Esophagus squamous epithelium (tissue), 5 donors: ENCODE data around the gene TBX6. TPM values are rescaled to one million over a fixed set of nuclear protein-coding genes. Genes with fewer than 3 reads are reported as not detected.

Experiments
- DNase-seq: peaks from one replicate; lab custom pipeline; 2025; lab: John Stamatoyannopoulos, UW
- H3K27ac ChIP-seq, 4 donors: fragments of 200-600 bp; sonication (generic); one replicate each; pipeline ENCODE4 v1.5.1; 2016 to 2019; ENCODE audit warnings: mild to moderate bottlenecking in 1 of 4
- H3K27me3 ChIP-seq, 4 donors: fragments of 200-600 bp; sonication (generic); 1 replicate in 3 of 4; 2 replicates in 1 of 4; pipeline versions ENCODE4 v1.5.1 to v1.6.0; 2017 to 2021; ENCODE audit warnings: antibody characterized with exemption in 1 of 4
- H3K36me3 ChIP-seq, 3 donors: fragments of 200-600 bp; sonication (generic); one replicate each; pipeline ENCODE4 v1.5.1; 2016 to 2019
- H3K4me1 ChIP-seq, 3 donors: fragments of 200-600 bp; sonication (generic); one replicate each; pipeline ENCODE4 v1.5.1; 2017 to 2019
- H3K4me3 ChIP-seq, 4 donors: fragments of 200-600 bp; sonication (generic); 1 replicate in 3 of 4; 2 replicates in 1 of 4; pipeline ENCODE4 v1.5.1; 2016 to 2019; ENCODE audit warnings: mild to moderate bottlenecking in 2 of 4, moderate library complexity in 1 of 4
- H3K9me3 ChIP-seq, 3 donors: fragments of 200-600 bp; sonication (generic); one replicate each; pipeline ENCODE4 v1.5.1; 2016 to 2019
- POLR2A ChIP-seq, 4 donors: fragments of 450-650 bp; IDR thresholded peaks; one replicate each; pipeline ENCODE4 v1.6.1; 2017; ENCODE audit warnings: antibody characterized with exemption in 4 of 4, mild to moderate bottlenecking in 4 of 4, moderate library complexity in 3 of 4
- WGBS, 2 donors: methylation state at CpG; one replicate each; pipeline ENCODE4 v1.1.5; 2018; 5-methylcytosine and 5-hydroxymethylcytosine counted together
- intact Hi-C: fragments of 100-400 bp; cut with DNase I; formaldehyde crosslinking; loops from one replicate; pipeline ENCODE4 v1.15.0; 2022
- total RNA-seq, 4 donors: library from RNA; depleted of rRNA; stranded (reverse); fragments of >200 nt; gene quantifications; one replicate each; pipeline ENCODE4 v1.1.0, GENCODE V29; 2016
- TF ChIP-seq, protein P1 (sequence below), 6 experiments: fragments of 450-650 bp in 4 of 6; fragments of 200-600 bp in 2 of 6; sonication (generic) in 2 of 6; IDR thresholded peaks; one replicate each; pipeline ENCODE4 v1.5.1; 2016 to 2019; ENCODE audit warnings: antibody characterized with exemption in 6 of 6, mild to moderate bottlenecking in 4 of 6, moderate library complexity in 4 of 6
- donor health status: DM: yes; HTN: yes; CAD: no.

TBX6 gene
- total RNA-seq, 4 donors from 2014 or later, result 1.9 to 6.2 (median 4.7) TPM

DNA sequence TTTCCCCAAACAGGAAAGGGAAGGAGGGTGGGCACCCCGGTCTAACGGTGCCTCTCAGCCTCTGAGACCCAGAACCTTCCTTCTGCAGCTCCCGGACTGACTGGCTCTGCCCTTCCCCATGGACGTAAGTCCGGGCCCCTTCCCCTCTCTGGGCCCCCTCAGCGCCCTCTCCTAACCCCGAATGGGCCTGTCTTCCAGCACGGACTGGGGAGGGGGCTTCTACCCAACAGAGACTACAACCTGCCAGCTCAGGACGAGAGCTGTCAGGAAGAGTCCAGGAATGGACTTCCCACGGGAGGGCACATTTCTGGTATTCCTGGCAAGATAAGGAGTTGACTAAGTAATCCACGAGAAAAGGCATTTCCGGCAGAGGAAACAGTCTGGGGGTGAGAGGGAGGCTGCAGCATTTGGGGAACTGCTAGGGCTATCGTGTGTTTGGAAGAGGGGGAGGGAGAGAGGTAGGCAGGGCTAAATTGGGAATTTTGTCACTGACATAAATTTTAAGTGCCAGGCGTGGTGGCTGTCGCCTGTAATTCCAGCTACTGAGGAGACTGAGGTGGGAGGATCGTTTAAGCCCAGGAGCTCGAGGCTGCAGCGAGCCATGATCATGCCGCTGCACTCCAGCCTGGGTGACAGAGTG lies 38.2 kb downstream of the TBX6 start:
- Histone ChIP-seq H3K4me3 (peak overlapping the region; percentile 51 to 88 (median 63)), H3K9me3 (no peaks in the 10 kb centered on the region), H3K4me1 (peaks cover 18 to 78% (median 28%) of the 10 kb centered on the region in 3 donors), H3K36me3 (no peaks in the 10 kb centered on the region), H3K27ac (peak overlapping the region; percentile 50 to 64 (median 56)), H3K27me3 (no peaks in the 10 kb centered on the region)
- 0 to 11% methylated on average over 6 to 13 of the region's 19 CpGs for WGBS, 2 donors
- TF ChIP-seq, protein P1, sequence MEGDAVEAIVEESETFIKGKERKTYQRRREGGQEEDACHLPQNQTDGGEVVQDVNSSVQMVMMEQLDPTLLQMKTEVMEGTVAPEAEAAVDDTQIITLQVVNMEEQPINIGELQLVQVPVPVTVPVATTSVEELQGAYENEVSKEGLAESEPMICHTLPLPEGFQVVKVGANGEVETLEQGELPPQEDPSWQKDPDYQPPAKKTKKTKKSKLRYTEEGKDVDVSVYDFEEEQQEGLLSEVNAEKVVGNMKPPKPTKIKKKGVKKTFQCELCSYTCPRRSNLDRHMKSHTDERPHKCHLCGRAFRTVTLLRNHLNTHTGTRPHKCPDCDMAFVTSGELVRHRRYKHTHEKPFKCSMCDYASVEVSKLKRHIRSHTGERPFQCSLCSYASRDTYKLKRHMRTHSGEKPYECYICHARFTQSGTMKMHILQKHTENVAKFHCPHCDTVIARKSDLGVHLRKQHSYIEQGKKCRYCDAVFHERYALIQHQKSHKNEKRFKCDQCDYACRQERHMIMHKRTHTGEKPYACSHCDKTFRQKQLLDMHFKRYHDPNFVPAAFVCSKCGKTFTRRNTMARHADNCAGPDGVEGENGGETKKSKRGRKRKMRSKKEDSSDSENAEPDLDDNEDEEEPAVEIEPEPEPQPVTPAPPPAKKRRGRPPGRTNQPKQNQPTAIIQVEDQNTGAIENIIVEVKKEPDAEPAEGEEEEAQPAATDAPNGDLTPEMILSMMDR (IDR thresholded peaks at IDR 0.05), result no peak
- no peak for TF ChIP-seq POLR2A (IDR thresholded peaks at IDR 0.05)
- DNase-seq, result no peak
- intact Hi-C loops, result no loop called here

GRCh38 chr16:30052671-30053372 lies 38.9 kb downstream of the TBX6 start:
- H3K36me3 ChIP-seq, result no peaks in the 10 kb centered on the region
- no peaks in the 10 kb centered on the region for H3K27me3 ChIP-seq
- TF ChIP-seq POLR2A (IDR thresholded peaks at IDR 0.05), result no peak
- TF ChIP-seq, protein P1 (IDR thresholded peaks at IDR 0.05), result peak in 1 of 6 experiments; percentile 25
- intact Hi-C loops, result no loop called here
- WGBS, 2 donors, result 3 to 7% methylated on average over 15 to 30 of the region's 58 CpGs
- no peaks in the 10 kb centered on the region for H3K9me3 ChIP-seq
- H3K27ac ChIP-seq, result peak overlapping the region; percentile 50 to 64 (median 56)
- DNase-seq, result peak; percentile 47
- H3K4me3 ChIP-seq, result peak overlapping the region; percentile 51 to 88 (median 63)
- peaks cover 18 to 74% (median 28%) of the 10 kb centered on the region in 3 donors for H3K4me1 ChIP-seq

DNA sequence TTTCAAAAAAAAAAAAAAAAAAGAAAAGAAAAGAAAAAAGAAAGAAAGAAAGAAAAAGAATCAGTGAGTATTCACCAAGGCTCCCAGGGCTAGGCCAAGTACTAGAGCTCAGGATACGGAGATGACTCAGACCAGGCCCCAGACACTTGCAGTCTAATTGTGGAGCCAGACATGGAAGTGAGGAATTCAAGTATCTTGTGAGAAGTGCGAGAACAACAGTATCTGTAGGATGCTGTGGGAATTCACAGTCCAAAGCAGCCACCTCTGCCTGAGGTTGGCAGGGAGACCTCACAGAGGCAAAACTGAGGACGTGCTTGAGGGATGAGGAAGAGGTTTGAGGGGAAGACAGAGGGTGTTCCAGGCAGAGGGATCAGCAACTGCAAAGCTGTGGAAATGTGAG lies 40.2 kb downstream of the TBX6 start:
- H3K9me3 ChIP-seq, result no peaks in the 10 kb centered on the region
- no peaks in the 10 kb centered on the region for H3K27me3 ChIP-seq
- intact Hi-C loops, result no loop called here
- no peaks in the 10 kb centered on the region for H3K36me3 ChIP-seq
- peaks cover 18 to 69% (median 28%) of the 10 kb centered on the region in 3 donors for H3K4me1 ChIP-seq
- TF ChIP-seq, protein P1 (IDR thresholded peaks at IDR 0.05), result no peak
- no peak for TF ChIP-seq POLR2A (IDR thresholded peaks at IDR 0.05)
- DNase-seq, result no peak
- H3K4me3 ChIP-seq, result no peak overlapping the region
- WGBS, 2 donors, result 45 to 74% methylated on average over 3 of the region's 3 CpGs
- no peak overlapping the region for H3K27ac ChIP-seq

DNA sequence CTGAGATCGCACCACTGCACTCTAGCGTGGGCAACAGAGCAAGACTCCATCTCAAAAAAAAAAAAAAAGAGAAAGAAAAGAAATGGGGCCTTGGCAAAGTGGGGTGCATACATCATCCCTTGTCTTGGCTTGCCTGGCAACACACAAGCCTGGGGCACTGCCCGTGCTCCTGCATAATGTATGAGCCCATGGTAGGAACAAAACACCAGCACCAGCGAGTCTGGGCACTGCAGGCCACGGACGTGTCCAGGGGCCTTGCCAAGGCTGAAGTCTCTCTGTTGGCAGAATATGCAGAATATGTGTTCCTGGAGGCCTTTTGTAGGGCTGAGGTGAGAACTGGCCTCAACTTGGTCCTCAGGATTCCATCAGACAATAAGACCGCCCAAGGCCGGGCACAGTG lies 41.9 kb downstream of the TBX6 start:
- H3K9me3 ChIP-seq, result no peaks in the 10 kb centered on the region
- H3K36me3 ChIP-seq, result no peaks in the 10 kb centered on the region
- TF ChIP-seq POLR2A (IDR thresholded peaks at IDR 0.05), result no peak
- peak overlapping the region in 2 of 4 donors; percentile 11 to 56 for H3K27ac ChIP-seq
- 51 to 62% methylated on average over 7 to 8 of the region's 8 CpGs for WGBS, 2 donors
- H3K4me1 ChIP-seq, result peaks cover 15 to 59% (median 20%) of the 10 kb centered on the region in 3 donors
- intact Hi-C loops, result no loop called here
- DNase-seq, result no peak
- H3K27me3 ChIP-seq, result peaks cover 0 to 3% (median 0%) of the 10 kb centered on the region in 4 donors
- H3K4me3 ChIP-seq, result no peak overlapping the region

GRCh38 chr16:30046588-30046987 lies 45.1 kb downstream of the TBX6 start:
- intact Hi-C loops, result no loop called here
- Histone ChIP-seq H3K36me3 (no peaks in the 10 kb centered on the region), H3K4me3 (no peak overlapping the region), H3K27me3 (peaks cover 0 to 19% (median 0%) of the 10 kb centered on the region in 4 donors), H3K4me1 (peaks cover 0 to 28% (median 3%) of the 10 kb centered on the region in 3 donors), H3K9me3 (no peaks in the 10 kb centered on the region), H3K27ac (no peak overlapping the region)
- no peak for TF ChIP-seq POLR2A (IDR thresholded peaks at IDR 0.05)
- TF ChIP-seq, protein P1 (IDR thresholded peaks at IDR 0.05), result no peak
- 79 to 100% methylated on average over 1 of the region's 1 CpG for WGBS, 2 donors
- no peak for DNase-seq
